GM12878 (cell line): ENCODE measurements around the gene MTR. TPM values are rescaled to one million over a fixed set of nuclear protein-coding genes. Genes with fewer than 3 reads are reported as not detected.

Experiments
- ATAC-seq: fragments of 200-7000 bp; cut with Tn5 transposase; 3 replicates; pipeline ENCODE4 v1.9.1; 2020; ENCODE audit warnings: mild to moderate bottlenecking, moderate library complexity
- BruUV-seq: library from RNA; stranded (reverse); fragments of 400-500 nt; replicated peaks from 2 replicates; lab custom pipeline; 2021; lab: Mats Ljungman, UMichigan
- CTCF ChIA-PET: fragments of 300-600 bp; sonication (Branson Sonifier 250); formaldehyde crosslinking; extraction: SDS; loops from one replicate; lab custom pipeline; 2021; ENCODE audit warnings: inconsistent platforms; lab: Yijun Ruan, JAX
- POLR2A ChIA-PET: fragments of 350-600 bp; formaldehyde crosslinking; extraction: SDS; loops from one replicate; lab custom pipeline; 2021; ENCODE audit warnings: inconsistent platforms; lab: Charles Lee
- RAD21 ChIA-PET: fragments of 300-600 bp; sonication (Branson Sonifier 250); formaldehyde crosslinking; loops from one replicate; lab custom pipeline; 2023; ENCODE audit warnings: antibody characterized with exemption; ENCODE audit not compliant: unreplicated experiment; lab: Charles Lee
- SMC1A ChIA-PET: fragments of 300-600 bp; sonication (Branson Sonifier 250); formaldehyde crosslinking; loops from one replicate; lab custom pipeline; 2023; ENCODE audit not compliant: unreplicated experiment, uncharacterized antibody; lab: Charles Lee
- DNase-seq: peaks from one replicate; pipeline ENCODE4 v3.0.0-alpha.2; 2011; ENCODE audit warnings: low read depth, low spot score
- FAIRE-seq: peaks from 3 replicates; lab custom pipeline; 2011; peaks lifted over from hg19 to GRCh38; lab: Jason Lieb, UNC
- H2AFZ ChIP-seq: 2 replicates; pipeline ENCODE4 v1.6.0; 2011; ENCODE audit warnings: low read depth, low read length, control low read depth; ENCODE audit not compliant: control insufficient read depth
- H3K27ac ChIP-seq: 2 replicates; pipeline ENCODE4 v1.5.1; 2011; ENCODE audit warnings: control low read depth; ENCODE audit not compliant: control insufficient read depth, insufficient read depth
- H3K27me3 ChIP-seq, 2 experiments: replicated peaks in 1 of 2; 2 replicates each; pipeline versions ENCODE4 v1.6.0 to v1.6.1; 2011; ENCODE audit warnings: low read length in 1 of 2; ENCODE audit not compliant: control insufficient read depth in 2 of 2, insufficient read depth in 2 of 2
- H3K36me3 ChIP-seq, 2 experiments: 2 replicates each; pipeline ENCODE4 v1.5.1; 2011; ENCODE audit warnings: low read length in 1 of 2; ENCODE audit not compliant: control insufficient read depth in 2 of 2, insufficient read depth in 2 of 2
- H3K4me1 ChIP-seq: 2 replicates; pipeline ENCODE4 v1.6.1; 2011; ENCODE audit warnings: mild to moderate bottlenecking, low read length, moderate library complexity, mixed read lengths; ENCODE audit not compliant: control insufficient read depth, insufficient read depth
- H3K4me2 ChIP-seq: 2 replicates; pipeline ENCODE4 v1.6.0; 2011; ENCODE audit warnings: control low read depth; ENCODE audit not compliant: control insufficient read depth, insufficient read depth
- H3K4me3 ChIP-seq: fragments of 200-600 bp; sonication (generic); 2 replicates; pipeline ENCODE4 v1.5.1; 2016
- H3K79me2 ChIP-seq: 2 replicates; pipeline ENCODE4 v1.6.0; 2011; ENCODE audit warnings: low read length; ENCODE audit not compliant: control insufficient read depth, insufficient read depth
- H3K9ac ChIP-seq: 2 replicates; pipeline ENCODE4 v1.8.0; 2011; ENCODE audit warnings: low read length, control low read depth, mixed read lengths; ENCODE audit not compliant: control insufficient read depth, insufficient read depth
- H3K9me3 ChIP-seq: replicated peaks from 3 replicates; pipeline ENCODE4 v1.5.1; 2011; ENCODE audit warnings: mild to moderate bottlenecking, low read length; ENCODE audit not compliant: control insufficient read depth, insufficient read depth
- H4K20me1 ChIP-seq: 2 replicates; pipeline ENCODE4 v1.6.0; 2011; ENCODE audit not compliant: control insufficient read depth, insufficient read depth
- CHD2 ChIP-seq: IDR thresholded peaks from 2 replicates; pipeline ENCODE4 v1.6.1; 2011; ENCODE audit warnings: low read depth, low read length, improper control_type of control experiment, borderline replicate concordance
- CREM ChIP-seq: IDR thresholded peaks from 2 replicates; pipeline ENCODE4 v1.6.1; 2014; ENCODE audit warnings: antibody characterized with exemption, low read depth
- EED ChIP-seq: sonication (generic); IDR thresholded peaks from 2 replicates; pipeline ENCODE4 v1.6.1; 2016; ENCODE audit warnings: antibody characterized with exemption, low read depth
- EGR1 ChIP-seq, 2 experiments: IDR thresholded peaks; 1 replicate in 1 of 2; 2 replicates in 1 of 2; pipeline ENCODE4 v1.6.1; 2011 to 2012; ENCODE audit warnings: low read depth in 2 of 2, low read length in 2 of 2, borderline replicate concordance in 1 of 2, mild to moderate bottlenecking in 1 of 2, moderate library complexity in 1 of 2
- HDAC2 ChIP-seq: fragments of 200-600 bp; sonication (generic); IDR thresholded peaks from 2 replicates; pipeline ENCODE4 v1.6.1; 2017
- KDM1A ChIP-seq: fragments of 200-600 bp; sonication (generic); IDR thresholded peaks from 2 replicates; pipeline ENCODE4 v1.6.1; 2016; ENCODE audit warnings: borderline replicate concordance
- MEF2B ChIP-seq: fragments of 450-650 bp; IDR thresholded peaks from 2 replicates; pipeline ENCODE4 v1.6.1; 2018; ENCODE audit warnings: mild to moderate bottlenecking, moderate library complexity; ENCODE audit not compliant: partially characterized antibody, poor library complexity, severe bottlenecking
- MTA2 ChIP-seq: fragments of 450-650 bp; IDR thresholded peaks from 2 replicates; pipeline ENCODE4 v1.6.1; 2016; ENCODE audit warnings: low read depth, mild to moderate bottlenecking, moderate library complexity
- POLR2AphosphoS2 ChIP-seq: IDR thresholded peaks from 2 replicates; pipeline ENCODE4 v1.6.1; 2011; ENCODE audit warnings: low read depth, mild to moderate bottlenecking, low read length, improper control_type of control experiment, moderate library complexity
- RELB ChIP-seq: fragments of 450-650 bp; IDR thresholded peaks from 2 replicates; pipeline ENCODE4 v1.6.1; 2017; ENCODE audit warnings: low read depth, mild to moderate bottlenecking, moderate library complexity
- RFX5 ChIP-seq: IDR thresholded peaks from 2 replicates; pipeline ENCODE4 v1.6.1; 2011; ENCODE audit warnings: low read depth, low read length, improper control_type of control experiment
- SMAD1 ChIP-seq: fragments of 450-650 bp; IDR thresholded peaks from 2 replicates; pipeline ENCODE4 v1.6.1; 2018; ENCODE audit warnings: mild to moderate bottlenecking, low read depth; ENCODE audit not compliant: partially characterized antibody
- WGBS: methylation state at CpG from one replicate; pipeline ENCODE4 v1.1.6; 2016; ENCODE audit warnings: low lambda C conversion rate; ENCODE audit not compliant: insufficient replicate concordance, insufficient coverage; ENCODE audit errors: missing lambda C conversion rate; 5-methylcytosine and 5-hydroxymethylcytosine counted together
- in situ Hi-C: fragments of 300-500 bp; cut with MboI; formaldehyde crosslinking; loops from 9 replicates; pipeline ENCODE4 v1.14.3; 2018; ENCODE audit warnings: mixed read lengths
- intact Hi-C: fragments of 100-400 bp; cut with micrococcal nuclease; formaldehyde crosslinking; loops from one replicate; pipeline ENCODE4 v1.14.2; 2022; ENCODE audit not compliant: unreplicated experiment
- polyA plus RNA-seq, 11 experiments: library from polyadenylated mRNA; depleted of rRNA in 4 of 11; unstranded in 6 of 11; stranded (reverse) in 5 of 11; fragments of >200 nt; fragmentation: Nextera tagmentation in 4 of 11; fragmentation: Illumina TruSeq in 1 of 11; extraction: Ambion mirVana in 4 of 11; extraction: Trizol in 1 of 11; gene quantifications; 1 replicate in 1 of 11; 2 replicates in 10 of 11; pipeline versions ENCODE4 v1.2.1 to v1.2.3, GENCODE V29; 2011 to 2016; ENCODE audit warnings: inconsistent platforms in 2 of 11, missing spikeins in 2 of 11, low read depth in 1 of 11
- total RNA-seq, 4 experiments: library from RNA; depleted of rRNA in 3 of 4; stranded (reverse); fragments of >200 nt in 3 of 4; fragmentation: Illumina TruSeq in 1 of 4; extraction: Trizol in 1 of 4; gene quantifications; 2 replicates each; pipeline versions ENCODE4 v1.2.1 to v1.2.3, GENCODE V29; 2013 to 2021

MTR gene
- total and polyA plus RNA-seq, 10 of the 15 experiments (the other 5 are each of a cell fraction or from before 2014, with no cell fraction given) = 2.4 to 38.7 (median 16.5) TPM

GRCh38 chr1:236760480-236760879 lies 34.6 kb upstream of the MTR start:
- no peaks in the 10 kb centered on the region for H3K36me3 ChIP-seq
- ATAC-seq (no peak), DNase-seq (no peak), FAIRE-seq (no peak)
- no peaks in the 10 kb centered on the region for H3K79me2 ChIP-seq
- H3K27me3 ChIP-seq = no peaks in the 10 kb centered on the region
- WGBS = 36% methylated on average over 6 of the region's 6 CpGs
- ChIA-PET SMC1A (interaction anchor here (0.7 to 2.4 kb wide), 7 partner anchors 8 to 802 kb away, joined by 3 to 12 read pairs (median 5); no protein-coding TSS in a partner anchor), RAD21 (interaction anchor here (2.5 kb wide), 1 partner anchor 626 kb away, joined by 19 read pairs; no protein-coding TSS in a partner anchor), POLR2A (interaction anchor here (1.0 kb wide), 1 partner anchor 158 kb away, joined by 3 read pairs; no protein-coding TSS in a partner anchor), CTCF (interaction anchor here (1.1 to 3.7 kb wide), 12 partner anchors 9 to 801 kb away, joined by 3 to 45 read pairs (median 7); no protein-coding TSS in a partner anchor)
- no peak overlapping the region for H3K9ac ChIP-seq
- TF ChIP-seq RFX5 (no peak), POLR2AphosphoS2 (no peak), MEF2B (no peak), SMAD1 (no peak), HDAC2 (no peak), CREM (no peak), KDM1A (no peak), RELB (no peak), MTA2 (no peak), EGR1 (IDR thresholded peaks at IDR 0.05; ENCODE audit: borderline replicate concordance in 1 of 2, low read depth in 2 of 2, low read length in 2 of 2) (no peak), EED (no peak), CHD2 (no peak)
- H3K4me1 ChIP-seq = no peaks in the 10 kb centered on the region
- H4K20me1 ChIP-seq = no peaks in the 10 kb centered on the region
- intact Hi-C loops (no loop called here), in situ Hi-C loops (no loop called here)
- no peak overlapping the region for H2AFZ ChIP-seq
- no peak overlapping the region for H3K27ac ChIP-seq
- H3K4me2 ChIP-seq = no peak overlapping the region
- BruUV-seq = no TSS peak
- no peak overlapping the region for H3K4me3 ChIP-seq
- H3K9me3 ChIP-seq = no peaks in the 10 kb centered on the region
